ENCODE results near the gene OR52E4. TPM values are rescaled to one million over a fixed set of nuclear protein-coding genes. Genes with fewer than 3 reads are reported as not detected.

Gene OR52E4
- total RNA-seq, 1 donor from 2014 or later: not detected

GRCh38 chr11:5891216-5891800 lies 10.9 kb downstream of the OR52E4 start:
- Mint-ChIP-seq H3K27ac (no peak overlapping the region), H3K9me3 (no peaks in the 10 kb centered on the region), H3K4me1 (ENCODE audit: low read depth) (no peaks in the 10 kb centered on the region), H3K36me3 (ENCODE audit: low read depth) (no peaks in the 10 kb centered on the region), H3K4me3 (no peak overlapping the region), H3K27me3 (ENCODE audit: insufficient read depth) (no peaks in the 10 kb centered on the region)
- intact Hi-C loops (cut with micrococcal nuclease): loop anchor here (1.0 to 2.0 kb wide), 2 partner anchors 415 to 767 kb away; no protein-coding TSS in a partner anchor
- DNase-seq (ENCODE audit: low spot score): no peak

GRCh38 chr11:5892908-5893307 lies 12.5 kb downstream of the OR52E4 start, which contains the start of gene OR52E5:
TSS of gene OR52E5 (plus strand) at chr11:5893208. CDS start at chr11:5900777, 7,569 bp downstream.
- intact Hi-C loops (cut with micrococcal nuclease): no loop called here
- Mint-ChIP-seq H3K36me3 (ENCODE audit: low read depth) (no peaks in the 10 kb centered on the region), H3K9me3 (no peaks in the 10 kb centered on the region), H3K27ac (no peak within 1 kb of the TSS), H3K4me1 (ENCODE audit: low read depth) (no peaks in the 10 kb centered on the region), H3K4me3 (no peak within 1 kb of the TSS), H3K27me3 (ENCODE audit: insufficient read depth) (no peaks in the 10 kb centered on the region)
- DNase-seq (ENCODE audit: low spot score): no peak

GRCh38 chr11:5899534-5899933 lies 19.1 kb downstream of the OR52E4 start:
- Mint-ChIP-seq H3K27me3 (ENCODE audit: insufficient read depth) (no peaks in the 10 kb centered on the region), H3K36me3 (ENCODE audit: low read depth) (no peaks in the 10 kb centered on the region), H3K27ac (no peak overlapping the region), H3K9me3 (no peaks in the 10 kb centered on the region), H3K4me3 (no peak overlapping the region), H3K4me1 (ENCODE audit: low read depth) (no peaks in the 10 kb centered on the region)
- DNase-seq (ENCODE audit: low spot score): no peak
- intact Hi-C loops (cut with micrococcal nuclease): no loop called here

- DNase-seq (ENCODE audit: low spot score): no peak
- Mint-ChIP-seq H3K4me3 (no peak overlapping the region), H3K36me3 (ENCODE audit: low read depth) (no peaks in the 10 kb centered on the region), H3K9me3 (no peaks in the 10 kb centered on the region), H3K4me1 (ENCODE audit: low read depth) (no peaks in the 10 kb centered on the region), H3K27me3 (ENCODE audit: insufficient read depth) (no peaks in the 10 kb centered on the region), H3K27ac (no peak overlapping the region)
- intact Hi-C loops (cut with micrococcal nuclease): no loop called here
Observed at GRCh38 chr11:5910540-5910939, 30.1 kb downstream of the OR52E4 start.

GRCh38 chr11:5922749-5923426 lies 42.5 kb downstream of the OR52E4 start:
- Mint-ChIP-seq H3K27ac (no peak overlapping the region), H3K36me3 (ENCODE audit: low read depth) (no peaks in the 10 kb centered on the region), H3K27me3 (ENCODE audit: insufficient read depth) (no peaks in the 10 kb centered on the region), H3K9me3 (peaks cover 7% of the 10 kb centered on the region), H3K4me3 (no peak overlapping the region), H3K4me1 (ENCODE audit: low read depth) (no peaks in the 10 kb centered on the region)
- no peak for DNase-seq (ENCODE audit: low spot score)
- intact Hi-C loops (cut with micrococcal nuclease): no loop called here

- no peaks in the 10 kb centered on the region for H3K4me1 Mint-ChIP-seq (ENCODE audit: low read depth)
- no peak overlapping the region for H3K4me3 Mint-ChIP-seq
- intact Hi-C loops (cut with micrococcal nuclease): no loop called here
- no peak for DNase-seq (ENCODE audit: low spot score)
- H3K9me3 Mint-ChIP-seq: peaks cover 7% of the 10 kb centered on the region
- H3K27ac Mint-ChIP-seq: no peak overlapping the region
- no peaks in the 10 kb centered on the region for H3K36me3 Mint-ChIP-seq (ENCODE audit: low read depth)
- no peaks in the 10 kb centered on the region for H3K27me3 Mint-ChIP-seq (ENCODE audit: insufficient read depth)
Observed at GRCh38 chr11:5923427-5923776, 43.0 kb downstream of the OR52E4 start.

GRCh38 chr11:5923794-5924193 lies 43.4 kb downstream of the OR52E4 start:
- DNase-seq (ENCODE audit: low spot score): no peak
- Mint-ChIP-seq H3K36me3 (ENCODE audit: low read depth) (no peaks in the 10 kb centered on the region), H3K4me3 (no peak overlapping the region), H3K4me1 (ENCODE audit: low read depth) (no peaks in the 10 kb centered on the region), H3K27ac (no peak overlapping the region), H3K27me3 (ENCODE audit: insufficient read depth) (no peaks in the 10 kb centered on the region), H3K9me3 (peaks cover 7% of the 10 kb centered on the region)
- intact Hi-C loops (cut with micrococcal nuclease): no loop called here

GRCh38 chr11:5928271-5928670 lies 47.8 kb downstream of the OR52E4 start:
- intact Hi-C loops (cut with micrococcal nuclease): no loop called here
- H3K27ac Mint-ChIP-seq: no peak overlapping the region
- no peaks in the 10 kb centered on the region for H3K27me3 Mint-ChIP-seq (ENCODE audit: insufficient read depth)
- no peaks in the 10 kb centered on the region for H3K4me1 Mint-ChIP-seq (ENCODE audit: low read depth)
- no peak overlapping the region for H3K4me3 Mint-ChIP-seq
- DNase-seq (ENCODE audit: low spot score): no peak
- peaks cover 12% of the 10 kb centered on the region for H3K9me3 Mint-ChIP-seq
- no peaks in the 10 kb centered on the region for H3K36me3 Mint-ChIP-seq (ENCODE audit: low read depth)

- Mint-ChIP-seq H3K4me1 (ENCODE audit: low read depth) (no peaks in the 10 kb centered on the region), H3K36me3 (ENCODE audit: low read depth) (no peaks in the 10 kb centered on the region), H3K27me3 (ENCODE audit: insufficient read depth) (no peaks in the 10 kb centered on the region), H3K4me3 (no peak overlapping the region), H3K27ac (no peak overlapping the region), H3K9me3 (peaks cover 12% of the 10 kb centered on the region)
- intact Hi-C loops (cut with micrococcal nuclease): no loop called here
- no peak for DNase-seq (ENCODE audit: low spot score)
Observed at GRCh38 chr11:5928811-5929210, 48.4 kb downstream of the OR52E4 start.

- Mint-ChIP-seq H3K27ac (no peak overlapping the region), H3K27me3 (ENCODE audit: insufficient read depth) (no peaks in the 10 kb centered on the region), H3K9me3 (peaks cover 12% of the 10 kb centered on the region), H3K36me3 (ENCODE audit: low read depth) (no peaks in the 10 kb centered on the region), H3K4me1 (ENCODE audit: low read depth) (no peaks in the 10 kb centered on the region), H3K4me3 (no peak overlapping the region)
- no peak for DNase-seq (ENCODE audit: low spot score)
- intact Hi-C loops (cut with micrococcal nuclease): no loop called here
Observed at GRCh38 chr11:5929571-5930368, 49.3 kb downstream of the OR52E4 start.

- H3K27ac Mint-ChIP-seq: no peak overlapping the region
- no peak overlapping the region for H3K4me3 Mint-ChIP-seq
- H3K27me3 Mint-ChIP-seq (ENCODE audit: insufficient read depth): no peaks in the 10 kb centered on the region
- no peaks in the 10 kb centered on the region for H3K4me1 Mint-ChIP-seq (ENCODE audit: low read depth)
- intact Hi-C loops (cut with micrococcal nuclease): no loop called here
- peaks cover 15% of the 10 kb centered on the region for H3K9me3 Mint-ChIP-seq
- no peaks in the 10 kb centered on the region for H3K36me3 Mint-ChIP-seq (ENCODE audit: low read depth)
- DNase-seq (ENCODE audit: low spot score): no peak
Observed at GRCh38 chr11:5930614-5931013, 50.2 kb downstream of the OR52E4 start.

GRCh38 chr11:5931061-5931460 lies 50.6 kb downstream of the OR52E4 start:
- Mint-ChIP-seq H3K4me1 (ENCODE audit: low read depth) (no peaks in the 10 kb centered on the region), H3K4me3 (no peak overlapping the region), H3K27ac (no peak overlapping the region), H3K9me3 (peaks cover 19% of the 10 kb centered on the region), H3K27me3 (ENCODE audit: insufficient read depth) (no peaks in the 10 kb centered on the region), H3K36me3 (ENCODE audit: low read depth) (no peaks in the 10 kb centered on the region)
- intact Hi-C loops (cut with micrococcal nuclease): no loop called here
- no peak for DNase-seq (ENCODE audit: low spot score)

- no peaks in the 10 kb centered on the region for H3K36me3 Mint-ChIP-seq (ENCODE audit: low read depth)
- no peaks in the 10 kb centered on the region for H3K27me3 Mint-ChIP-seq (ENCODE audit: insufficient read depth)
- H3K4me3 Mint-ChIP-seq: no peak overlapping the region
- DNase-seq (ENCODE audit: low spot score): no peak
- H3K4me1 Mint-ChIP-seq (ENCODE audit: low read depth): no peaks in the 10 kb centered on the region
- peaks cover 19% of the 10 kb centered on the region for H3K9me3 Mint-ChIP-seq
- H3K27ac Mint-ChIP-seq: no peak overlapping the region
- intact Hi-C loops (cut with micrococcal nuclease): no loop called here
Observed at GRCh38 chr11:5932671-5933070, 52.2 kb downstream of the OR52E4 start.
